Naive thymus-derived CD8-positive, alpha-beta T cell (primary cell): ENCODE results near the gene PEDS1. TPM values are rescaled to one million over a fixed set of nuclear protein-coding genes. Genes with fewer than 3 reads are reported as not detected.
"Not testable (repeated sequence)": the region's sequence is repeated elsewhere in the genome, so short reads cannot be mapped to it uniquely, and the experiment has no call there.

Source experiments
- ATAC-seq, 2 donors: fragments of 150-1000 bp; cut with Tn5 transposase in 1 of 2; sonication (Bioruptor Pico), chemical (Tn5 transposase) in 1 of 2; 1 replicate in 1 of 2; 2 replicates in 1 of 2; pipeline ENCODE4 v1.10.0; 2021; ENCODE audit warnings: mild to moderate bottlenecking in 2 of 2, moderate library complexity in 2 of 2
- POLR2A ChIA-PET: fragments of 350-600 bp; sonication (Branson Sonifier 250); formaldehyde crosslinking; loops from one replicate; lab custom pipeline; 2021; ENCODE audit warnings: antibody characterized with exemption; lab: Charles Lee
- DNase-seq, 10 donors: peaks; one replicate each; pipeline versions ENCODE4 v3.0.0 to v3.0.0-alpha.2; 2020 to 2022
- H3K27ac Mint-ChIP-seq, 10 donors: one replicate each; pipeline ENCODE4 v1.8.0; 2020 to 2022; ENCODE audit warnings: mild to moderate bottlenecking in 10 of 10, mixed read lengths in 10 of 10, moderate library complexity in 4 of 10, inconsistent platforms in 1 of 10
- H3K27me3 Mint-ChIP-seq, 5 donors: one replicate each; pipeline ENCODE4 v1.8.0; 2021 to 2022; ENCODE audit warnings: mixed read lengths in 5 of 5
- H3K36me3 Mint-ChIP-seq, 3 donors: one replicate each; pipeline ENCODE4 v1.8.0; 2020 to 2022; ENCODE audit warnings: mixed read lengths in 3 of 3, mild to moderate bottlenecking in 2 of 3, inconsistent platforms in 1 of 3
- H3K4me1 Mint-ChIP-seq, 4 donors: one replicate each; pipeline ENCODE4 v1.8.0; 2021 to 2022; ENCODE audit warnings: mixed read lengths in 4 of 4
- H3K4me3 Mint-ChIP-seq, 10 donors: one replicate each; pipeline ENCODE4 v1.8.0; 2020 to 2022; ENCODE audit warnings: mild to moderate bottlenecking in 10 of 10, mixed read lengths in 10 of 10, moderate library complexity in 6 of 10, inconsistent platforms in 1 of 10
- H3K9me3 Mint-ChIP-seq, 9 donors: one replicate each; pipeline ENCODE4 v1.8.0; 2020 to 2022; ENCODE audit warnings: mixed read lengths in 9 of 9, mild to moderate bottlenecking in 3 of 9, inconsistent platforms in 1 of 9, moderate library complexity in 1 of 9
- polyA plus RNA-seq, 3 donors: library from polyadenylated mRNA; unstranded; fragments of 300-500 nt; fragmentation: Illumina TruSeq; gene quantifications; one replicate each; pipeline ENCODE4 v1.2.3, GENCODE V29; 2021
- total RNA-seq, 8 experiments: library from RNA in 2 of 8; stranded (reverse) in 2 of 8; gene quantifications; one replicate each; pipeline ENCODE4 v1.2.3 and lab custom pipeline; 2021 to 2026

The PEDS1 gene
- total and polyA plus RNA-seq, 5 experiments from 2014 or later: 13.0 to 30.2 (median 15.8) TPM

DNA sequence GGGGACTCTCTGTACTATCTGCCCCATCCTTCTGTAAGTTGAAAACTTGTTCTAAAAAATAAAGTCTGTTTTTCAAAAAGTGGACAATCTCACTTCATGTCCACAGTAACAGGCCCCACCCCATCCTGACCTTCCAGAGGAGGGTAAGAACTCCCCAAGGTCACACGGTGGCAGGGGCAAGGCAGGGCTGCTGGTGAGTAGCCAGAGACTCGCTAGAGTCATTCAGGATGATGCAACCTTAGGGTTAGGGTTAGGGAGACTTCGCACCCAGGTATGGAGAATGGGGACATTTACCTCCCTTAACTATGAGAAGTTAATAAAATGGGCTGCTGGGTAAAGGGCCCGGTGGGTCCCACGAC is 15.4 kb downstream of the PEDS1 start:
- no peaks in the 10 kb centered on the region for H3K27me3 Mint-ChIP-seq
- DNase-seq (no peak), ATAC-seq (no peak)
- peaks cover 19 to 38% (median 29%) of the 10 kb centered on the region in 4 donors for H3K4me1 Mint-ChIP-seq
- H3K4me3 Mint-ChIP-seq: no peak overlapping the region
- H3K9me3 Mint-ChIP-seq: no peaks in the 10 kb centered on the region
- peak overlapping the region in 2 of 10 donors; percentile 7 to 10 for H3K27ac Mint-ChIP-seq
- POLR2A ChIA-PET: interaction anchor here (1.0 kb wide), 1 partner anchor 16 kb away, joined by 3 read pairs; the partner anchor contains the start of gene PEDS1
- H3K36me3 Mint-ChIP-seq: peaks cover 0 to 69% (median 2%) of the 10 kb centered on the region in 3 donors

DNA sequence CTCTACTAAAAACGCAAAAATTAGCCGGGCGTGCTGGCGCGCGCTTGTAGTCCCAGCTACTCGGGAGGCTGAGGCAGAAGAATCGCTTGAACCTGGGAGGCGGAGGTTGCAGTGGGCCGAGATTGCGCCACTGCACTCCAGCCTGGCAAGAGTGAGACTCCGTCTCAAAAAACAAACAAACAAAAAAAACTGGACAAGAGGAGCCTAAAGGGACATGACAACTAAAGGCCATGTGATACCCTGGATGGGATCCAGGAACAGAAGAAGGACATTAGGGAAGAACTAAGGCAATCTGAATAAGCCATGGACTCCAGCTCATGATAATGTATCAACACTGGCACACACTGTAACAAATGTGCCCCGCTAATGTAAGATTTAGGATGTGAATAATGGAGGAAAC is 15.8 kb downstream of the PEDS1 start:
- H3K4me3 Mint-ChIP-seq, H3K27me3 Mint-ChIP-seq, DNase-seq, H3K9me3 Mint-ChIP-seq, ATAC-seq: not testable (repeated sequence)
- H3K36me3 Mint-ChIP-seq: peaks cover 0 to 65% (median 2%) of the 10 kb centered on the region in 3 donors
- H3K27ac Mint-ChIP-seq: peak overlapping the region in 2 of 10 donors; percentile 48 to 76
- POLR2A ChIA-PET: interaction anchor here (1.0 kb wide), 1 partner anchor 16 kb away, joined by 3 read pairs; the partner anchor contains the start of gene PEDS1
- peaks cover 15 to 34% (median 26%) of the 10 kb centered on the region in 4 donors for H3K4me1 Mint-ChIP-seq

DNA sequence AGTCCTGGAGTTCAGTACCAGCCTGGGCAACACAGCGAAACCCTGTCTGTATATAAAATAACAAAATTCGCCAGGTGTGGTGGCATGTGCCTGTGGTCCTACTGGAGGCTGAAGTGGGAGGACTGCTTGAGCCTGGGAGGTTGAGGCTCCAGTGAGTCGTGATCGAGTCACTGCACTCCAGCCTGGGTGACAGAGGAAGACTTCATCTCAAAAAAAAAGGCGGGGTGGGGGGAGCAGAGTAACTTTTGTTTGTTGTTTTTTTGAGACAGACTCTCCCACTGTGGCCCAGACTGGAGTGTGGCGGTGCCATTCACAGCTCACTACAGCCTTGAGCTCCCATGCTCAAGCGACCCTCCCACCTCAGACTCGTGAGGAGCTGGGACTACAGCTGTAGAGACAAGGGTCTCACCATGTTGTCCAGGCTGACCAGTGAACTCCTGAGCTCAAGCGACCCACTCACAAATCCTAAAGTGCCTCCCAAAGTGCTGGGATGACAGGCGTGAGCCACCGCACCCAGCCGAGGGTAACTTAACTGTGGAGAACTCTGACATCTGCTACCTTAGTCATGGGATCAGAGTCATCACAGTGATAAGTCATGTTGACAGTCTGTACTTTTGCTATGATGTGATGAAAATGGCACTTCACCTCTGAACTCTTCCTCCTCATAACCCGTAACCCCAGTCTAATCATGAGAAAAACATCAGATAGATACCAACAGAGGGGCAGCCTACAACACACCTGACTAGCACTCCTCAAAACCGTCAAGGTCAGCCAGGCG is 16.5 kb downstream of the PEDS1 start:
- Mint-ChIP-seq H3K27ac (peak overlapping the region in 3 of 10 donors; percentile 48 to 76 (median 59)), H3K27me3 (no peaks in the 10 kb centered on the region), H3K36me3 (peaks cover 0 to 64% (median 2%) of the 10 kb centered on the region in 3 donors), H3K4me3 (no peak overlapping the region), H3K4me1 (peaks cover 12 to 39% (median 30%) of the 10 kb centered on the region in 4 donors), H3K9me3 (no peaks in the 10 kb centered on the region)
- ATAC-seq (no peak), DNase-seq (no peak)
- POLR2A ChIA-PET: no interaction called here

DNA sequence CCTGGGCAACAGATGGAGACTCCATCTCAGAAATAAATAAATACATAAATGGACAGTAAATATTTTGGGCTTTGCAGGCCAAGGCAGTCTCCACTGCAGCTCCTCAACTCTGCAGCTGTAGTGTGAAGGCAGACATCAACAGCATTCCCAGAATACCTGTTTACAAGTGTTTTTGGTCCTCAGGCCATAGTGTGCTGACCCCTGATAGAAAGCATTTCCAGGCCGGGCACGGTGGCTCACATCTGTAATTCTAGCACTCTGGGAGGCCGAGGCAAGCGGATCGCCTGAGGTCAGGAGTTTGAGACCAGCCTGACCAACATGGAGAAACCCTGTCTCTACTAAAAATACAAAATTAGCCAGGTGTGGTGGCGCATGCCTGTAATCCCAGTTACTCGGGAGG is 18.4 kb downstream of the PEDS1 start:
- H3K9me3 Mint-ChIP-seq, ATAC-seq, H3K4me3 Mint-ChIP-seq, H3K27me3 Mint-ChIP-seq, POLR2A ChIA-PET, DNase-seq: not testable (repeated sequence)
- H3K36me3 Mint-ChIP-seq: peaks cover 0 to 68% (median 2%) of the 10 kb centered on the region in 3 donors
- H3K4me1 Mint-ChIP-seq: peaks cover 9 to 33% (median 28%) of the 10 kb centered on the region in 4 donors
- H3K27ac Mint-ChIP-seq: peak overlapping the region in 1 of 10 donors; percentile 50

DNA sequence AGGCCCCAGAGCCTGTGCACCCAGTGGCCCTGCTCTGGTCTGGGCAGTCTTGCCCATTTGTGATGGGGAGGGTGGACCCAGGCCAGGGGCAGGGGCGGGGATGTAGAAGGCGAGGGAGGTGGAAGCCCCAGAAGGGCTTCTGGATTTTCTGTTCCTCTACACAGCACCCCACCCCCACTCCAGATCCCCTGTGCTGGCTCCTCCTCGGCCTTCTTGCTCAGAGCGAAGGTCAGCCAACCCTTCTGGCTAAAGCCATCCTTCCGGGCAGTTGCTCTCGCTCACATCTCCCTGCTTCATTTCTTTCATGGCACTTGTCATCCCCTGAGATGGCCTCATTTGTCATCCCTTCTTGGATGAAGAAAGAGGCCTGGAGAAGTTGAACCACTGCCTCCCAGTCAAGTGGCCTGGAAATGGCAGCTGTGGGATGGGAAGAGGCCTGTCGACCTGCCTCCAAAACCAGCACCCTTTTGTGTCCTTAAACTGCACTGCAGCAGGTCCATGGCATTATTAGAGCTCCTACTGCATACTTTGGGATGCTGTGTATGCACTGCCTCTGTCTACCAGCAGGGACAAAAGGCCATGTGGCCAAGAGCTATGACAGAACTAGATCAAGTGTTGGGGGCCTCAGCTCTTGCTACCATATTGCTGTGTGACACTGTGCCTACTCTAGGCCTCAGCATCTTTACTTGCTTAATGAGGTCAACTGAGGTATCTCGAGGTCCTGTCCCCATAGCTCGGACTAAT is 19.9 kb downstream of the PEDS1 start:
- Mint-ChIP-seq H3K9me3 (no peaks in the 10 kb centered on the region), H3K27me3 (no peaks in the 10 kb centered on the region), H3K27ac (peak overlapping the region in 2 of 10 donors; percentile 9 to 12), H3K4me1 (peaks cover 7 to 23% (median 21%) of the 10 kb centered on the region in 4 donors), H3K4me3 (no peak overlapping the region), H3K36me3 (peaks cover 0 to 72% (median 4%) of the 10 kb centered on the region in 3 donors)
- ATAC-seq: no peak
- POLR2A ChIA-PET: no interaction called here
- DNase-seq: no peak

DNA sequence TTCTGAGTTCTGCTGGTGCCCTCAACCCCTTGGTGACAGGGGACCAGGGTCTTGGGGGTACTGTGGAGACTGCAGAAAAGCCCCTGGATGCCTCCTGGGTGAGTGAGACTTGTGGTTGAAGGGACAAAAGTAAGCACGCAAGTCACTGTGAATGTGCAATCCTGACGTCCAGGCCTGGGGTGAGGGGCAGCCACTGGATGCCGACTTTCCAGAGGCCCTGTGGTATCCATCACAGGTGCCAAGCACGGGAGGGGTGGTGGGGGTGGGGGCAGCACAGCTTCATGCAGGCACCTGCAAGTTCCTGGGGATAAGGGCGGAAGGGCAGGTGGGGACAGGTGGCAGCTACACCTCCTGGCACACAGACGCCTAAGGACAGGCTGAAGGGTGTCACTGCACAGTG is 20.5 kb downstream of the PEDS1 start:
- DNase-seq: no peak
- no peaks in the 10 kb centered on the region for H3K27me3 Mint-ChIP-seq
- H3K27ac Mint-ChIP-seq: peak overlapping the region in 2 of 10 donors; percentile 9 to 38
- ATAC-seq: no peak
- H3K4me3 Mint-ChIP-seq: no peak overlapping the region
- peaks cover 0 to 77% (median 4%) of the 10 kb centered on the region in 3 donors for H3K36me3 Mint-ChIP-seq
- POLR2A ChIA-PET: no interaction called here
- H3K9me3 Mint-ChIP-seq: no peaks in the 10 kb centered on the region
- H3K4me1 Mint-ChIP-seq: peaks cover 7 to 23% (median 21%) of the 10 kb centered on the region in 4 donors

DNA sequence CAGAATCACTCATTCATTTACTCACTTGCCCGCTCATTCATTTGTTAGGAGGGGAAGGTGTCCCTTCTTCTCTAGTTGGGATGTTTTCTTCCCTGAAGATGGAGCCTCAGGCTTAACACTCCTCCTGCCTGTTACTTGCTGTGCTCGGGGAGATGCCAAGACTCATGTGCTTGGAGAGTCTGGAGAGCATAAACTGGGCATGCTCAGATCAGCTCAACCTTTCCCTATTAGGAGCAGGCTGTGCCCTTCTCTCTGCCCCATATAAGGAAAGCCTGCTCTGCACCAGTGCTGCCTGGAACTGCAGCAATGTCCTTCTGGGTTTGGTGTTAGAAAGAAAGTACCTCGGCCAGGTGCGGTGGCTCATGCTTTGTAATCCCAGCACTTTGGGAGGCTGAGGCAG is 22.5 kb downstream of the PEDS1 start:
- Mint-ChIP-seq H3K27me3 (no peaks in the 10 kb centered on the region), H3K4me3 (no peak overlapping the region), H3K9me3 (no peaks in the 10 kb centered on the region), H3K27ac (peak overlapping the region in 4 of 10 donors; percentile 14 to 36 (median 30)), H3K4me1 (peaks cover 0 to 18% (median 14%) of the 10 kb centered on the region in 4 donors), H3K36me3 (peaks cover 0 to 79% (median 9%) of the 10 kb centered on the region in 3 donors)
- POLR2A ChIA-PET: no interaction called here
- DNase-seq: no peak
- ATAC-seq: no peak

DNA sequence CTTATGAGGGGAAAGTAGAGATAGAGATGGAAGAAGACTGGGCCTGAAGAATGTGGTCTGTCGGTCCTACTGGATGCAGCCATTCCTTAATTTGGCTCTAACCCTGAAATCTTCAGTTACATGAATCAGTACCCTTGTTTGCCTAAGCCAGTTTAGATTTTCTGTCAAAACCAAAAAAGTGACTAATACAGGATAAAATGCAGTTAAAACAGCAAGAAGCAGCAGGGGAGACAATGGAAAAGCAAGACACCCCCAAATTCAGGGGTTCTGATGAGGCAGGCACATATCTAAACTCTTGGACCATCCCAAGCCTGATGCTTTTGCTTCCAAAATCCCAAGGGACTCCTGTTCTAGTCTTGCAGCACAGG is 23.2 kb downstream of the PEDS1 start:
- Mint-ChIP-seq H3K27me3 (no peaks in the 10 kb centered on the region), H3K4me1 (peaks cover 0 to 13% (median 11%) of the 10 kb centered on the region in 4 donors), H3K27ac (peak overlapping the region in 3 of 10 donors; percentile 20 to 72 (median 51)), H3K36me3 (peaks cover 0 to 77% (median 7%) of the 10 kb centered on the region in 3 donors), H3K4me3 (no peak overlapping the region), H3K9me3 (no peaks in the 10 kb centered on the region)
- DNase-seq (no peak), ATAC-seq (no peak)
- POLR2A ChIA-PET: no interaction called here

DNA sequence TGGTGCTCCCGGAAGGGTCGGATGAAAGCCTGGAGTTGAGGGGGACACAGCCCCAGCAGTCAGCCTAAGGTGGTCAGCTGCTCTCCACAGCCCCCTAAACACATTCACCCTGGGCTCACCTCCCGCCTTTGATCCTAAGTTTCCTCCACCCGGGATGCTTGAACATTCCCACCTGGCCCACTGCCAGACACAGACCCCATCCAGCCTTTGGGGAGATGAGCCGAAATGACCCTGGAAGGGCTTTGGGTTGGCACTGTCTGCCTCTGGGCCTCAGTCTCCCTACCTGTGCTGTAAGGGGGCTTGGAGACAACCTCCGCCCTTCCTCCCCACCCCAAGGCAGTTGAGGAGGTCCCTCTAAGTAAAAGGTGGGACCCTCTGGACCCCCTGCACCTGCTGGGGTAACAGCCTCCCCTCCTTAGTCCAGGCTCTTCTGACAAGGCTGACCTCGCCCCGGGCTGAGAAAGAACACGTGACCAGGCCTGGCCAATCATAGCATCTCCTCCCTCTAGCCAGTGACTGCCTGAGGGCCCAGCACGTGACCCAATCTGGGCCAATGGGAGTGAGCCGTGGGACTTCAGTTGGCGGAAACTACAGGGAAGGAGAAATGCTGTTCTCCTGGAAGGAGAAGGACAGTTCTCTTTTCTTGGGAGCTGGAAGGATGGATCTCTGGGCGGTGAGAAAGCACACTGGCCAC is 23.7 kb downstream of the PEDS1 start:
- peak overlapping the region in 4 of 10 donors; percentile 51 to 72 (median 54) for H3K27ac Mint-ChIP-seq
- no peak overlapping the region for H3K4me3 Mint-ChIP-seq
- no peak for DNase-seq
- no peak for ATAC-seq
- H3K36me3 Mint-ChIP-seq: peaks cover 0 to 81% (median 7%) of the 10 kb centered on the region in 3 donors
- H3K4me1 Mint-ChIP-seq: peaks cover 0 to 13% (median 11%) of the 10 kb centered on the region in 4 donors
- H3K27me3 Mint-ChIP-seq: no peaks in the 10 kb centered on the region
- no peaks in the 10 kb centered on the region for H3K9me3 Mint-ChIP-seq
- POLR2A ChIA-PET: no interaction called here

DNA sequence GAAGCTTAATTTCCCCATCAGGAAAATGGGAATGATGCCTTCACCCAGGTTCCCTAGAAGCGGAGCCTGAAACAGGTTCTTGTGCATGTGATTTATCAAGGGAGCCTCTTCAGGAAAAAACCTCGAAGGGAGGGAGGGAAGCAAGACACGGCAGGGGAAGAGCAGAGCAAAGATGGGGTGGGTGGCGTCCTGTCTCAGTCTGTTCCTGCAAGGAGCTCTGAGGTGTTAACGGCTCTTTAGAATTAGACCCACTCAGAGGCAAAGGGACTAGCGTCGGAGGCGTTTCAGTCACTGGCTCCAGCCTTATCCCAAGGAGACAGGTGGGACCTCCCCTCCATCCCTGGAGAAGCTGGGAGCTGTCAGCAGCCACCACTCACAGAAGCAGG is 25.0 kb downstream of the PEDS1 start:
- Mint-ChIP-seq H3K27ac (no peak overlapping the region), H3K4me3 (no peak overlapping the region), H3K4me1 (peaks cover 0 to 13% (median 10%) of the 10 kb centered on the region in 4 donors), H3K27me3 (no peaks in the 10 kb centered on the region), H3K9me3 (no peaks in the 10 kb centered on the region), H3K36me3 (peaks cover 0 to 84% (median 11%) of the 10 kb centered on the region in 3 donors)
- POLR2A ChIA-PET: no interaction called here
- no peak for DNase-seq
- ATAC-seq: no peak

DNA sequence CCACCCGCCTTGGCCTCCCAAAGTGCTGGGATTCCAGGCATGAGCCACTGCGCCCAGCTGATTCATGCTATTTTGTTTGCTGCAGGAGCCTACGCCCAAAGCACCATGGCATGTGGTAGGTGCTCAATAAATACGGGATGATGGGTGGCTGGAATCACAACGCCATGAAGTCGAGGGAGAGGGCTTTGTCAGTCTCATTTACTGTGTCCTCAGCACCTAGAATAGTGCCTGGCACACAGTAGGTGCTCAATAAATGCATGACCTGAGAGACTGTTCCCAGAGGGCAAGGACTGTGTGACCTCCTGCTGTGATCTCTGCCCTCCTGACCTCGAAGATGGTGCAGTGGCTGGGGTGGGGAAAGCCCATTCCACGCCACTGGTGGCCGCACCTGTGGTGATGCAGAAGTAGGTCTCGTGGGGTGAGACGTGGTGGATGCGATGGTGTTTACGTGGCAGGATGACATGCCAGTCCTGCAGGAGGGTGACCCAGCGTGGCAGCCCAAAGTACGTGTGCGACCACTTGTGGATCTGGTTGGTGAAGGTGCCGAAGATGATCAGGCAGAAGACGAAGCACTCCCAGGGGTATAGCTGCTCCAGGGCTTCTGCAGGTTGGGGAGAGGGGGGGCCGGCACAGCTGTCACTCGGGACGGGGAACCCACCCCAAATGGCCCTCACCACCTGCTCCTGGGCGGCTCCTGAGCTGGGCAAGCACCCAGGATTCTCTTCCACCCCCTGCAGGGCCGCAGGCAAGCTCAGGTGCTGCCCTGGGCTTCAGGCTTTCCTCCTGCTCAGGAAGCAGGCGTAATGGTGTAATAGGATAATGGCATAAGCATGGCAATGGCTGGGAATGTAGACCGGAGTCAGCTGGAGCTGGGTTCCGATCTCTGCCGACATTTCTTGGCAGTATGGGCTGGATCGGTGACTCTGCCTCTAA is 25.7 kb downstream of the PEDS1 start:
- H3K4me1 Mint-ChIP-seq: peaks cover 0 to 13% (median 10%) of the 10 kb centered on the region in 4 donors
- no peaks in the 10 kb centered on the region for H3K9me3 Mint-ChIP-seq
- DNase-seq: no peak
- ATAC-seq: no peak
- no peak overlapping the region for H3K4me3 Mint-ChIP-seq
- POLR2A ChIA-PET: interaction anchor here (0.6 kb wide), 1 partner anchor 22 kb away, joined by 4 read pairs; no protein-coding TSS in a partner anchor
- H3K36me3 Mint-ChIP-seq: peaks cover 0 to 90% (median 12%) of the 10 kb centered on the region in 3 donors
- H3K27ac Mint-ChIP-seq: peak overlapping the region in 2 of 10 donors; percentile 25 to 28
- H3K27me3 Mint-ChIP-seq: no peaks in the 10 kb centered on the region
